HEK293T (cell line): ENCODE data around the gene TNPO3.

ENCODE experiments used
- CTCF ChIA-PET: fragments of 350-600 bp; formaldehyde crosslinking; extraction: SDS; loops from one replicate; lab custom pipeline; 2021; ENCODE audit warnings: antibody characterized with exemption, inconsistent platforms; lab: Yijun Ruan, JAX
- POLR2A ChIA-PET: fragments of 350-600 bp; formaldehyde crosslinking; extraction: SDS; loops from one replicate; lab custom pipeline; 2020; ENCODE audit warnings: antibody characterized with exemption, inconsistent platforms; lab: Yijun Ruan, JAX
- DNase-seq: peaks from one replicate; pipeline ENCODE4 v3.0.0; 2012; ENCODE audit warnings: mixed read lengths; ENCODE audit errors: extremely low spot score
- ARNT ChIP-seq: fragments of 450-650 bp; IDR thresholded peaks from 2 replicates; pipeline ENCODE4 v1.6.1; 2017; ENCODE audit warnings: mild to moderate bottlenecking
- BHLHE40 ChIP-seq: fragments of 450-650 bp; IDR thresholded peaks from 2 replicates; pipeline ENCODE4 v1.6.1; 2016; ENCODE audit warnings: mild to moderate bottlenecking, moderate library complexity, borderline replicate concordance
- CTBP1 ChIP-seq: fragments of 450-650 bp; IDR thresholded peaks from 2 replicates; pipeline ENCODE4 v1.6.1; 2016; ENCODE audit warnings: borderline replicate concordance
- ELF4 ChIP-seq: fragments of 450-650 bp; IDR thresholded peaks from 2 replicates; pipeline ENCODE4 v1.6.1; 2017; ENCODE audit warnings: antibody characterized with exemption
- FOXA1 ChIP-seq: fragments of 450-650 bp; IDR thresholded peaks from 2 replicates; pipeline ENCODE4 v1.6.1; 2016; ENCODE audit warnings: mild to moderate bottlenecking
- FOXK2 ChIP-seq: fragments of 450-650 bp; IDR thresholded peaks from 2 replicates; pipeline ENCODE4 v1.6.1; 2016; ENCODE audit warnings: mild to moderate bottlenecking
- FOXM1 ChIP-seq: fragments of 450-650 bp; IDR thresholded peaks from 2 replicates; pipeline ENCODE4 v1.6.1; 2017; ENCODE audit warnings: mild to moderate bottlenecking, borderline replicate concordance
- HDGF ChIP-seq: fragments of 450-650 bp; IDR thresholded peaks from 2 replicates; pipeline ENCODE4 v1.6.1; 2017; ENCODE audit warnings: antibody characterized with exemption, borderline replicate concordance
- L3MBTL2 ChIP-seq: fragments of 450-650 bp; conservative IDR thresholded peaks from 2 replicates; pipeline ENCODE4 v1.6.1; 2016; ENCODE audit warnings: mild to moderate bottlenecking
- LEF1 ChIP-seq: fragments of 450-650 bp; IDR thresholded peaks from 2 replicates; pipeline ENCODE4 v1.6.1; 2017; ENCODE audit warnings: mild to moderate bottlenecking, borderline replicate concordance
- NFRKB ChIP-seq: fragments of 450-650 bp; IDR thresholded peaks from 2 replicates; pipeline ENCODE4 v1.6.1; 2016; ENCODE audit warnings: mild to moderate bottlenecking, moderate library complexity
- SP1 ChIP-seq: fragments of 450-650 bp; IDR thresholded peaks from 2 replicates; pipeline ENCODE4 v1.6.1; 2017
- SUZ12 ChIP-seq: fragments of 450-650 bp; IDR thresholded peaks from 2 replicates; pipeline ENCODE4 v1.6.1; 2016; ENCODE audit warnings: mild to moderate bottlenecking
- TARDBP ChIP-seq: fragments of 450-650 bp; IDR thresholded peaks from 2 replicates; pipeline ENCODE4 v1.6.1; 2016
- ZNF384 ChIP-seq: fragments of 450-650 bp; IDR thresholded peaks from 2 replicates; pipeline ENCODE4 v1.6.1; 2016
- TF ChIP-seq, protein P1 (sequence below): fragments of 450-650 bp; IDR thresholded peaks from 2 replicates; pipeline ENCODE4 v1.6.1; 2016

TNPO3 gene

DNA sequence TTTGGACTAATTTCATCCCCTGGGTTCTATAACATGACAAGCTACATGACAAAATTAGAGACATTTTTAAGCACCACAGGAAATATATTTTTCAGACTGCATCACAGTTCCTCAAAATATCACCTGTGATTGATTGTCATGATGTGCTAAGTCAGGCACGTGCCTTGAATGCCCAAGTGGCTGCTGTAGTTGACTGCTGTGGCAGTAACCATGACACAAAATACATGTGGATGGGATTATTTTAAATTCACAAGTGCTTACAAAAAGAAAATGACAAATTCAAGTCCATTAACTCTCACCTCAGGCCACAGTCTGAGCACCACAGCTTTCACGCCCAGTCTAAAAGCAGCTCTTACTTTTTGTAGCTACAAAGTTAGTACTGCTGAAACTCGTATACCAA is 45.5 kb downstream of the TNPO3 start:
- TF ChIP-seq TARDBP, result no peak
- no peak for TF ChIP-seq FOXM1
- TF ChIP-seq BHLHE40, result no peak
- no peak for TF ChIP-seq CTBP1
- TF ChIP-seq FOXA1, result no peak
- no peak for TF ChIP-seq FOXK2
- TF ChIP-seq L3MBTL2, result no peak
- DNase-seq, result no peak
- POLR2A ChIA-PET, result interaction anchor here (0.9 kb wide), 1 partner anchor 45 kb away, joined by 3 read pairs; no protein-coding TSS in a partner anchor
- CTCF ChIA-PET, result interaction anchor here (0.6 to 0.7 kb wide), 2 partner anchors 82 to 1335 kb away, joined by 3 to 5 read pairs; no protein-coding TSS in a partner anchor

DNA sequence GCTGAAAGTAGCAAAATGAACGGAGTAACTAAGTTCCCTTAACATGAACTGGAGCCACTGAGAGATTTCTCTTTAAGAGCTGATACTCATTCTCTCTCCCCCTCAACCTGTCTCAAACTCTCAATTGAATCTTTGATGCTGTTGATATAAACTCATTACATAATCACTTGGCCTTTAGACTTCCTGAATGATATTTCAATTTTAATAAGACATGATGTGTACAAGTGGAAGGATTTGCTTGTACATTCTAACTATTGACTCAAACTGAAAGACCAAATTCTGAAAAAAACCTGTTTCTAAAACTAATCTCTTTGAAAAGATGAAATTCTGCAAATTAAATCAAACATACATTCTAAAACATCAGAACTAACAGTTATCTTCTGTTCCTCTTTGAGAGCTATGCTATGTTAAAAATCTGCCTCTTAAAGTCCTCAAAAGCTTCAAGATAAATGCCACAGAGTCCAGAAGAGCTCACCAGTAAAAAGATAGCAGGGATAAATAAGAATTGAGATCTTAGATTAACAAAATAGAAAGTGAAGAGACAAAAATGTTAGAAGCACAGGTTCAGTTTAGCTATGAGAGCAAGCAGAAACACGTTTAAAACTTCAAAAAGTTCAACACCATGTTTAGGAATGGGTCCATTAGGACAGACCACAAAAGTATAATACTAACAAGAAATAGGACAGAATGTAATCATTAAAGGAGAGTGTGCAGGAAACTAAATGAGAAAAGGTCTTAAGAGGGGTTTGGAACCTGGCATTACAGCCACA is 46.1 kb downstream of the TNPO3 start:
- TF ChIP-seq FOXA1, result no peak
- no peak for TF ChIP-seq TARDBP
- TF ChIP-seq BHLHE40, result no peak
- no peak for TF ChIP-seq SUZ12
- no peak for TF ChIP-seq ELF4
- TF ChIP-seq FOXK2, result no peak
- no peak for TF ChIP-seq CTBP1
- TF ChIP-seq HDGF, result no peak
- no peak for TF ChIP-seq LEF1
- TF ChIP-seq, protein P1, sequence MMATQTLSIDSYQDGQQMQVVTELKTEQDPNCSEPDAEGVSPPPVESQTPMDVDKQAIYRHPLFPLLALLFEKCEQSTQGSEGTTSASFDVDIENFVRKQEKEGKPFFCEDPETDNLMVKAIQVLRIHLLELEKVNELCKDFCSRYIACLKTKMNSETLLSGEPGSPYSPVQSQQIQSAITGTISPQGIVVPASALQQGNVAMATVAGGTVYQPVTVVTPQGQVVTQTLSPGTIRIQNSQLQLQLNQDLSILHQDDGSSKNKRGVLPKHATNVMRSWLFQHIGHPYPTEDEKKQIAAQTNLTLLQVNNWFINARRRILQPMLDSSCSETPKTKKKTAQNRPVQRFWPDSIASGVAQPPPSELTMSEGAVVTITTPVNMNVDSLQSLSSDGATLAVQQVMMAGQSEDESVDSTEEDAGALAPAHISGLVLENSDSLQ, result no peak
- TF ChIP-seq SP1, result no peak
- TF ChIP-seq ARNT, result no peak
- no peak for TF ChIP-seq L3MBTL2
- TF ChIP-seq ZNF384, result no peak
- TF ChIP-seq NFRKB, result no peak
- TF ChIP-seq FOXM1, result no peak
- DNase-seq, result no peak
- ChIA-PET CTCF (interaction anchor here (0.7 kb wide), 1 partner anchor 83 kb away, joined by 3 read pairs; no protein-coding TSS in a partner anchor), POLR2A (interaction anchor here (0.9 kb wide), 1 partner anchor 45 kb away, joined by 3 read pairs; no protein-coding TSS in a partner anchor)

DNA sequence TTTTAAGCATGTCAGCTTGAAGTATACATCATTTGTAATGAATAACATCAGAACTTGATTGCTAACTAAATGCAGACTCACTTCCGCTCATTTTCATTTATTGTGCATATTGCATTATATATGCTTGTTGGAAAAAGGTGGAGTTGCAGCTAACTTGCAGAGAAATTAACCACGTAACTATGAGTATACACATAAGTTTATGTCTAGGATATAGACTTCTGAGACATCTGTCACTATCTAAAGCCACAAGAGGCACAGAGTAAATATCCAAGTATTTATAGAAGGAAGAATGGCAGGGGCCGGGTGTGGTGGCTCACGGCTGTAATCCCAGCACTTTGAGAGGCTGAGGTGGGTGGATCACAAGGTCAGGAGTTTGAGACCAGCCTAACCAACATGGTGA is 47.3 kb downstream of the TNPO3 start:
- DNase-seq, result no peak
- CTCF ChIA-PET, result no interaction called here
- POLR2A ChIA-PET, result no interaction called here
- no peak for TF ChIP-seq TARDBP
- no peak for TF ChIP-seq CTBP1
- TF ChIP-seq HDGF, result no peak
- TF ChIP-seq FOXM1, result no peak
- TF ChIP-seq SP1, result no peak
- TF ChIP-seq BHLHE40, result no peak
- no peak for TF ChIP-seq FOXK2
- TF ChIP-seq, protein P1, result no peak
- TF ChIP-seq ARNT, result no peak
- no peak for TF ChIP-seq SUZ12
- TF ChIP-seq LEF1, result no peak
- TF ChIP-seq L3MBTL2, result no peak
- TF ChIP-seq FOXA1, result no peak
- no peak for TF ChIP-seq NFRKB
- TF ChIP-seq ZNF384, result no peak
- no peak for TF ChIP-seq ELF4

DNA sequence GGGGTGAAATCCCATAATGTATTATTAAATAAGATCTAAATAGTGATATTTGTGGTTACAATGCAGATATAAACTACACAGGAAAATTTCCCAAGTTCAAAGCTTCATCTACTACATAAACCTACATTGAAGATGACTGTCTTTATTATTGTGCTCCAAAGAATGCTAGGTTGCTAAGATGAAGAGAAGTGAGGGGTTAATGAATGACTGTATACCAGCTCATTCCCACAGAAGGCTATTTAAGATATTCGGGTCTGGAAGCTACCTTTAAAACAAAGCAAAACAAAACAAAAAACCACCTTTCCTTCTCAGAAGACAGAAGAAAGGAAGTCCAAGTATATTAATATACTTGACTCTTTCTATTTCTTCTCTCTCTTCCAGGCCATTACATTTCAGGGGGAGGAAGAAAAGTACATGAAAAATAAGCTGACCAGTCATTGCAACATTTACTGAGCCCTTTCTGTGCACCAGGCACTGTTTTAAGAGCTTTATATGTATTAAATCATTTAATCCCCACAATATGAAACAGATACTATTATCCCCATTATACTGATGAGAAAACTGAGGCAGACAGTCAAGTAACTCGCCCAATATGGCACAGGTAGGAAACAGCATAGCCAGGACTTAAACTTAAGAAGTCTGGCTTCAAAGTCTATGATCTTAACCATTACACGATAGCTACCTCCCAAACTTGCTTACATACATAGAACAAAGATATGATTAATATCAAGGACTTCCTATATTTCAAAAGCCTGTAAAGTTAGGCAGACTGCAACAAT is 48.1 kb downstream of the TNPO3 start:
- no peak for DNase-seq
- TF ChIP-seq, protein P1, result no peak
- TF ChIP-seq ELF4, result no peak
- TF ChIP-seq BHLHE40, result no peak
- no peak for TF ChIP-seq NFRKB
- TF ChIP-seq LEF1, result no peak
- no peak for TF ChIP-seq HDGF
- TF ChIP-seq SP1, result no peak
- TF ChIP-seq SUZ12, result no peak
- TF ChIP-seq ZNF384, result no peak
- no peak for TF ChIP-seq TARDBP
- POLR2A ChIA-PET, result interaction anchor here (1.0 kb wide), 1 partner anchor 10 kb away, joined by 3 read pairs; no protein-coding TSS in a partner anchor
- CTCF ChIA-PET, result interaction anchor here (0.5 to 1.0 kb wide), 2 partner anchors 75 to 84 kb away, joined by 3 to 4 read pairs; no protein-coding TSS in a partner anchor

DNA sequence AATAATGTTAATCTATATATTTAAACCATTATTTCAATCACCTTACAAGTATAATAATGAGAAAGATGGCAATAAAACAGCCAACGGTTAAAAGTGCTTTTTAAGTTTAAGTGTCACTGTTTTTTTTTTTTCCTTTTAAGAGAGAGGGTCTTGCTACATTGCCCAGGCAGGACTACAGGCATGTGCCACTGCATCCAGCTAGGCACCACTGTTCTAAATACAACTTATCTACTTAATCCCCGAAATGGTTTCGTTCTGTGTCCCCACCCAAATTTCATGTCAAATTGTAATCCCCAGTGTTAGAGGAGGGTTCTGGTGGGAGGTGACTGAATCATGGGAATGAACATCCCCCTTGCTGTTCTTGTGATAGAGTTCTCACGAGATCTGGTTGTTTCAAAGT is 49.7 kb downstream of the TNPO3 start:
- DNase-seq, result no peak
- POLR2A ChIA-PET, result no interaction called here
- CTCF ChIA-PET, result no interaction called here
- no peak for TF ChIP-seq FOXM1
- TF ChIP-seq ZNF384, result no peak
- TF ChIP-seq LEF1, result no peak
- TF ChIP-seq HDGF, result no peak
- TF ChIP-seq ELF4, result no peak
- no peak for TF ChIP-seq TARDBP
- no peak for TF ChIP-seq SP1
- TF ChIP-seq FOXA1, result no peak
- TF ChIP-seq, protein P1, result no peak
- TF ChIP-seq L3MBTL2, result no peak
- no peak for TF ChIP-seq BHLHE40
- no peak for TF ChIP-seq SUZ12
- no peak for TF ChIP-seq FOXK2
- no peak for TF ChIP-seq ARNT
- no peak for TF ChIP-seq CTBP1
